ENCODE results near the gene MRNIP.
A peak's percentile ranks its signal among the peaks of the same experiment; 100 is the strongest.

GRCh38 chr5:179806250-179807048, 52.2 kb downstream of the MRNIP start, which contains the start of gene MGAT4B:
- TF ChIP-seq, protein P1, sequence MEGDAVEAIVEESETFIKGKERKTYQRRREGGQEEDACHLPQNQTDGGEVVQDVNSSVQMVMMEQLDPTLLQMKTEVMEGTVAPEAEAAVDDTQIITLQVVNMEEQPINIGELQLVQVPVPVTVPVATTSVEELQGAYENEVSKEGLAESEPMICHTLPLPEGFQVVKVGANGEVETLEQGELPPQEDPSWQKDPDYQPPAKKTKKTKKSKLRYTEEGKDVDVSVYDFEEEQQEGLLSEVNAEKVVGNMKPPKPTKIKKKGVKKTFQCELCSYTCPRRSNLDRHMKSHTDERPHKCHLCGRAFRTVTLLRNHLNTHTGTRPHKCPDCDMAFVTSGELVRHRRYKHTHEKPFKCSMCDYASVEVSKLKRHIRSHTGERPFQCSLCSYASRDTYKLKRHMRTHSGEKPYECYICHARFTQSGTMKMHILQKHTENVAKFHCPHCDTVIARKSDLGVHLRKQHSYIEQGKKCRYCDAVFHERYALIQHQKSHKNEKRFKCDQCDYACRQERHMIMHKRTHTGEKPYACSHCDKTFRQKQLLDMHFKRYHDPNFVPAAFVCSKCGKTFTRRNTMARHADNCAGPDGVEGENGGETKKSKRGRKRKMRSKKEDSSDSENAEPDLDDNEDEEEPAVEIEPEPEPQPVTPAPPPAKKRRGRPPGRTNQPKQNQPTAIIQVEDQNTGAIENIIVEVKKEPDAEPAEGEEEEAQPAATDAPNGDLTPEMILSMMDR (IDR thresholded peaks at IDR 0.05), result peak in 1 of 7 experiments; percentile 41
- peak in 2 of 3 donors; percentile 25 to 41 for TF ChIP-seq POLR2A (IDR thresholded peaks at IDR 0.05)

Measured in body of pancreas (tissue), 4 donors.